ENCODE measurements around the gene SFSWAP.
"Not testable (repeated sequence)": the region's sequence is repeated elsewhere in the genome, so short reads cannot be mapped to it uniquely, and the experiment has no call there.

The SFSWAP gene

DNA sequence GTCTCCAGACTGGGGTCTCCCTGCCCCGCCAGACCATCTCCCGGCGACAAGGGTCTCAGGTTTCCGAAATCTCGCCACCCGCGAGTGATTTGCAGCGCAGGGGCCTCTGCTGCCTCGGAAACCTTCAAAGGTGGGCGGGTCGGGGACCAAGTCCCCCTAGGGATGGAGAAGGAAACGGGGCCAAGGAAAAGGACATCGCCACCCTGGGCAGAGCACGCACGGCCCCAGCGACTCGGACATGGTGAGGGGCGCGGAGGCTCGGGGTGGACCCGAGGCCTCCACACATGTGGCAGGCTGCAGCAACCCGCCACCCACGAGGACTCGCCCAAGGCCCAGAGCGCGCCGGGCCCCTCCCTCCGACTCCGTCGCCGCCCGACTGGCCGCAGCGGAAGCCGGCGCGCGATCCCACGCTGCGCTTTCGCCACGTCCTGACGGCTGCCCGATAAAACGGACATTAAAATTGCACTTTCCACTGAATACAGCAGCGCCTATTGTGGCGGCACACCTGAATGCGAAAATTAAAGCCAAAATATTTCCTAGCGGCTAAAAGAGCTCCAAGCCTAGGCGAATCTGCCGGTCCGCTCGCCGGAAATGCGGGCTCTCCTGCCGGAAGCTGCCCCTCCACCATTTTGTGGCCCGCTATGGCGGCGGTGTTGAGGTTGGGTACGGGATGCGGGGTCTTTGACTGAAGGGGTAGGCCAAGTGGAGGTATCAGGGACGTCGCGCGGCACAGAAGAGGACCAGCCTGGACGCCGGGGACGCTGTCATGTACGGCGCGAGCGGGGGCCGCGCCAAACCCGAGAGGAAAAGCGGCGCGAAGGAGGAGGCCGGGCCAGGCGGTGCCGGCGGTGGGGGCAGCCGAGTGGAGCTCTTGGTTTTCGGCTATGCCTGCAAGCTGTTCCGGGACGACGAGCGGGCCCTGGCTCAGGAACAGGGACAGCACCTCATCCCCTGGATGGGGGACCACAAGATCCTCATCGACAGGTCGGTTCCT, at the start of gene SFSWAP:
SFSWAP (plus strand) TSS at position 627 of the 994 bp plus-strand sequence; CDS start at position 767, 140 bp downstream.
- peak; percentile 52 to 55 for DNase-seq (ENCODE audit: low read depth in 2 of 2, low spot score in 1 of 2)

DNA sequence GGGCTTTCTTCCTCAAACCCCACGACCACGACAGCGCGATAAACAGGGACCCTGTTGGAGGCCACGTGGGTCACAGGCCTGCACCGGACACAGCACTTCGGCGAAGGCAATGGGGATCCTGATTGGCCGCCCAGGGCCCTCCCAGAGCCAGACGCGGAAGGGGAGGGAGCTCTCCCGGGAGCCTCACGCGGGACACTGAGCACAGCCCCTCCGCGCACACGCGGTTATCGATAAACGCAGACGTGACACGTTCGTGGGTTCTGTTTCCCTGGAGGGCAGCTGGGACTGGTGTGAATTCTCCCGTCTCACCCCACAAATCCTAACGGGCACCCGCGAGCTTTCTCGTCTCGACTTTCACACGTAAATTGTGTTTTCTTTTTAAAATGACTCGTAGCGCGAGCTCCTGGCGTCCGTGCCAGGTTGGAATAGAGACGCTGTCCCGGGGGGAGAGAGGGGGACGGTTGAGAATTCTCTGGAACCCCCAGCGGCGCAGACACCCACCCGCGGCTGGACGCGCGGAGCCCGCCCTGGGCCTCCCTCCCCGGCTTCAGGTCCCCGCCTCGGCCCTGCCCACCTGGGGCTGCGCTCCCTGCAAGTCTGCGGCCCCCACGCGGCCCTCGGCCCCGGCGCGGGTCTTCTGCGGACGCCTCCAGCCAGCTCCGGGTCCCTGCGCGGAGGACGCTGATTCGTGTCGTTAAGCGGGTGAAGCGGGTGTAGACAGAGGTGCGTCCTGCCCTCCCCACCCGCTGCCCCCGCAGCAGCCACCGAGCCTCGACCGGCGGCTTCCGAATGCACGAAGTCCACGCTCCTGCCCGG, 49.5 kb upstream of the SFSWAP start:
- not testable (repeated sequence) for DNase-seq (ENCODE audit: low read depth in 2 of 2, low spot score in 1 of 2)

- not testable (repeated sequence) for DNase-seq (ENCODE audit: low read depth in 2 of 2, low spot score in 1 of 2)
Observed at GRCh38 chr12:131661986-131662288, 49.0 kb upstream of the SFSWAP start.

- DNase-seq (ENCODE audit: low read depth in 2 of 2, low spot score in 1 of 2), result not testable (repeated sequence)
Observed at GRCh38 chr12:131662346-131662745, 48.5 kb upstream of the SFSWAP start.

GRCh38 chr12:131665666-131666065, 45.2 kb upstream of the SFSWAP start:
- not testable (repeated sequence) for DNase-seq (ENCODE audit: low read depth in 2 of 2, low spot score in 1 of 2)

DNA sequence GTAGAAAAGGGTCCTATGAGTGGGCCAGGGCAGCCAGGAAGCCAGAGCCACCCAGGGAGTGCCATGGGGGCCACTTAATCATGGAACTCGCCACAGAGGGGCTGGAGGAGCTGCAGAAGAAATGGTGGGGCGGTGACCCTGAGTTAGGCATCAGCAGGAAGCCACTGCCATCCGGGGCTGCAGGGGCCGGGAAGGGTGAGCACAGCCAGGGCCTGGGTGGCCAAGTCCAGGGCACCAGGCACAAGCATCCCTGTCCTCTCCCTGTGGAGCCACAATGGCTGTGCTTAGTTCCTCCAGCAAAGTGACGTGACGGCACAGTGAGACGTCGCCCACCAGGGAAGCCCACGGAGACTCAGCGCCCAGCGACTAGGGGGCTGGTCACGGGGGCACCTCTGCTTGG, 44.4 kb upstream of the SFSWAP start:
- DNase-seq (ENCODE audit: low read depth in 2 of 2, low spot score in 1 of 2), result not testable (repeated sequence)

- not testable (repeated sequence) for DNase-seq (ENCODE audit: low read depth in 2 of 2, low spot score in 1 of 2)
Observed at GRCh38 chr12:131666978-131667601, 43.8 kb upstream of the SFSWAP start.

DNA sequence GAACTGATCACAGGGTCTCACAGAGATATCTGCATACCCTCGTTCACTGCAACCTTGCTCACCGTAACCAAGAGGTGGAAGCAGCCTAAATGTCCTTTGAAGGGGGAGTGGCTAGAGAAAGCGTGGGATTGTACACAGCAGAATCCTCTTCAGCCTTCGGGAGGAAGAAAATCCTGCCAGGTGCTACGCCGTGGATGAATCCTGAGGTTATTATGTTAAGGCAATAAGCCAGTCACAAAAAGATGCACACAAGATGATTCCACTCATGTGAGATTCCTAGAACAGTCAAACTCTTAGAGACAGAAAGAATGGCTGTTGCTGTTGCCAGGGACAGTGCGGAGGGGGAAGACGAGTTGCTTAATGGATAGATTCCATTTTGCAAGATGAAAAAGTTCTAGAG, 39.6 kb upstream of the SFSWAP start:
- DNase-seq (ENCODE audit: low read depth in 2 of 2, low spot score in 1 of 2), result no peak

- DNase-seq (ENCODE audit: low read depth in 2 of 2, low spot score in 1 of 2), result no peak
Observed at GRCh38 chr12:131671871-131672270, 39.0 kb upstream of the SFSWAP start.

GRCh38 chr12:131672311-131672940, 38.5 kb upstream of the SFSWAP start:
- no peak for DNase-seq (ENCODE audit: low read depth in 2 of 2, low spot score in 1 of 2)

DNA sequence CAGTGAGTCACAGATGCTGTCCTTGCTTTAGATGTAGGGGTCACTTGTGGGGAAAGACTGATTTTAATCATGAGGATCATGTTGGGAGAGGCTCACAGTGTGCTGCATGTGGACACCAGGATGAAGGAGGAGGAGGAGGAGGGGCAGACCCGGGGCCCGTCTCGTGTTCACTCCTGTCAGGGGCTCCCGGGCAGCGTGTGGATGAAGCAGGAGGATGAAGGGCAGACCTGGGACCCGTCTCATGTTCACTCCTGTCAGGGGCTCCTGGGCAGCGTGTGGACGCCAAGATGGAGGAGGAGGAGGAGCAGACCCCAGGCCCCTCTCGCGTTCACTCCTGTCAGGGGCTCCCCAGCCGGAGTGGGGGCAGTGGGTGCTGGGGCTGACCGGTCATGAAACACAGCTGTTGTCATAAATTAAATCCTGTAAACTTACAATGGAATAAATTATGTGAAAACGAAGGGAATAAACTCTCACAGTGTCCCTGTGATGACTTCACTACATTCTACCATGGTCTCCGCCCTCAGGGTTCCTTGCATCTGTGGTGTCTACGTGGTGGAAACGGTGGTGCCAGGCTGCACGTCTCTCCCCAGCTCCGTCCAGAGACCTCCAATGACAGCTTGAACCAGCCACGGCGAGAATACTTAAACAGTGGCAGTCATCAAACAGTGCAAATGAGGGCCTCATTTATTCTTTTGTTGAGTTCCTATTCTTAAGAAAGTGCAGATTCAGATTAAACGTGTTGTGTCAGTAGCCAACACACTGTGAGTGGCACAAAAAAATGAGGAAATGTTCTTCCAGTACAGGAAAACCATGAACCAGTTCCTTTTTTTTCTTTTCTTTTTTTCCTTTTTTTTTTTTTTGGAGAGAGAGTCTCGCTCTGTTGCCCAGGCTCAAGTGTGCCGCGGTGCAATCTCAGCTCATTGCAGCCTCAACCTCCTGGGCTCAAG, 37.7 kb upstream of the SFSWAP start:
- no peak for DNase-seq (ENCODE audit: low read depth in 2 of 2, low spot score in 1 of 2)

GRCh38 chr12:131673888-131674257, 37.0 kb upstream of the SFSWAP start:
- no peak for DNase-seq (ENCODE audit: low read depth in 2 of 2, low spot score in 1 of 2)

- DNase-seq (ENCODE audit: low read depth in 2 of 2, low spot score in 1 of 2), result no peak
Observed at GRCh38 chr12:131674373-131674772, 36.5 kb upstream of the SFSWAP start.

- no peak for DNase-seq (ENCODE audit: low read depth in 2 of 2, low spot score in 1 of 2)
Observed at GRCh38 chr12:131675126-131676080, 35.5 kb upstream of the SFSWAP start.

DNA sequence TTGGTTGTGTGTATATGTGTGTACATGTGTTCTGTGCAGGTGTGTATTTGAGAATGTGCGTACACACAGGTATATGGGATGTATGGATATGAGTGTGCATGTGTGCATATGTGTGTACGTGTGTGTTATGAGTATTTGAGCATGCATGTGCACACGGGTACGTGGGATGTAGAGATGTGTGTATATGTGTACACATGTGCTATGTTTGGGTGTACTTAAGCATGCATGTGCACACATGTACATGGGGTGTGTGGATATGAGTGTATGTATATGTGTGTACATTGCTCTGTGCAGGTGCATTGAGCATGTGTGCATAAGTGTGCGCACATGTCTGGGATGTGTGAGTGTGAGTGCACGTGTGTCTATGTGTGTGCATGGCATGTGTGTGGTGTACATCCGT, 34.3 kb upstream of the SFSWAP start:
- no peak for DNase-seq (ENCODE audit: low read depth in 2 of 2, low spot score in 1 of 2)

DNA sequence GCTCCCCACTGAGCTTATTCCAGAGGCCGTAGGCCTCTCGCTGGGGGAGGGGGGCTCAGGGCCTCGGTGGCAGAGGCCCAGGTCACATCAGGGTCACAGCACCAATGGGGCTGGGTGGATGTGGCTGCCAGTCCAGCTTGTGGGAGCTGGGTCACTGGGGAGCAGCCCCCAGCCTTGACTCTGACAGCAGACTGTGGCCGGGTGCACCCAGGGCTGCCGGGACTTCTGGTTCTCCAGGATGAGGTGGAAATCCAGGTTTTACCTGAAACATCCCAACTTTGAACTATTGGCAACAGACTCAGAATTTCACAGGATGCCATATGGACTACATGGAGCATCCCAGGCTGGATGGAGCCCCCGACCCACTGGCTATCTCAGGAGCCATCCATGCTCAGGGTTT, 33.8 kb upstream of the SFSWAP start:
- not testable (repeated sequence) for DNase-seq (ENCODE audit: low read depth in 2 of 2, low spot score in 1 of 2)

GRCh38 chr12:131677699-131678098, 33.2 kb upstream of the SFSWAP start:
- no peak for DNase-seq (ENCODE audit: low read depth in 2 of 2, low spot score in 1 of 2)

DNA sequence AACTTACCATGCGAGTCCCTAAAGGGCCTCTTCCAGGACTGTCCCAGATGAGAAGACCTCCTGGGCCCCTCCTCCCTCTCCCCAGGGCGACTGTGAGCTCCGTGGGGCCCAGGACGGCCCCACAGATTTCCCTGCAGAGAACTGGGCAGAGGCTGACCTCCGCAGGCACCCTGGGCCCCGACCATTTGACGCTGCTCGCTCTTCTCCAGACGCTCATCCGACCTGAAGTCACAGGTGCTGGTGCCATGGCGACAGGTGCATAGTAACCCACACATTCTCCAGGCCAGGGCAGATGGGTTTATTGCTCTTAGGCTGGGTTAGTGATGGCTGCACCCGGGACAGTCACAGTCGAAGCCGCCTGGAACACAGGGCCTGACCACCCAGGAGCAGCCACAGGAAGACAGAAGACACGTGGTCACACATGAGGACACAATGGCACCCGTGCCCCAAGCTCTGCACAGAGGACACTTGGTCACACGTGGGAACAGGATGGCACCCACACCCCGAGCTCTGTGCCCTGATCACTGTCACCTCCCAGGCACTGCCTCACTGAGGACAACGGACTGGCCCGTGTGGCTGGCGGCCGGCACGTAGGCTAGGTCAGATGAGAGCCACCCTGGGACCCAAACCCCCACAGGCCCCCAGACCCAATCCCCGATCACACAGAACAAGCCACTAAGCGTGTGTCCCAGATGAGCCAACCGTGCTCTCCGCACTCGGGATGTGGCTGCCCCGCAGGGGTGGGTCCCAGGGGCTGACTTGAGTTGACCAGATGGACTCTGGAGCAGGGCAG, 32.3 kb upstream of the SFSWAP start:
- DNase-seq (ENCODE audit: low read depth in 2 of 2, low spot score in 1 of 2), result not testable (repeated sequence)
